GM18873 (cell line): ENCODE results near the gene SRGAP2B.
"Not testable (repeated sequence)": the region's sequence is repeated elsewhere in the genome, so short reads cannot be mapped to it uniquely, and the experiment has no call there.

ENCODE experiments used
- ATAC-seq: cut with Tn5 transposase; IDR thresholded peaks from one replicate; pipeline ENCODE4 v1.9.1; 2021; ENCODE audit warnings: mild to moderate bottlenecking, moderate library complexity, moderate number of reproducible peaks; ENCODE audit not compliant: unreplicated experiment, low FRiP score

Gene SRGAP2B

DNA sequence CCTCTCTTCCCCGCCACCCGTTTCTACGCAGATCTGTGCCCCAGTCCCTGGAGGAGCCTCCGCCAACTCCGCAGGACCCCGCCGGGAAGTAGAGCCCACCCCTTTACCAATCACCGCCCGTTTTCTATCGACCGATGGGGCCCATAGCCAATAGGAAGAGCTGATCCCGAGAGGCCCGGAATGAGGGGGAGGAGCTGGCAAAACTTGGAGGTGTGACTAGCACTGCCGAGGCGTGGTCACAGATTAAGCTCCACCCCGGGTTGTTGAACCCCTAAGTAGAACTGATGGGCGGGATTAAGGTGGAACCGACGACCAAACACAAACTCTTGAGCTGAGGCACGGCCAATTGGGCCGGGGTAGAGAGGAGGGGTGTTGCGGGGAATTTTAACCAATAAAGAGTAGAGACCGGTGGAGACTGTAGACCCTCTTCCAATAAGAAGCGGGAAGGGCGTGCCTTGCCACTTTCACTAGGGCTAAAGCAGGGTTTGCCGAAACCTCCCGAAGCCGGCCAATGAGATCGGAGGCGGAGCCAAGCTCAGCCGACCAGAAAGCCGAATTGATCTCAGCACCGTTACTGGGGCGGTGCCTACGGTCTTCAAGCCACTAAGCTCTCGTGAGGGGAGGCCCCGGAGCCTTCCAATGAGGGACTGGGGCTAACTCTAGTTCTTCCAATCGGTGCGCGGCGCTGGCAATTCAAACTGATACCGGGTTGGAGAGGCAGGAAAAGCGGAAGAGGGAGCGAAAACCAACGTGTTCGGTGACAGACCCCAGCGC, at the start of gene SRGAP2B, which contains the start of gene FAM72D:
Gene SRGAP2B (minus strand): TSS at position 45 of the 774 bp plus-strand sequence. CDS start 2,427 bp downstream, outside the sequence.
Gene FAM72D (plus strand): TSS at position 691 of the 774 bp plus-strand sequence. CDS start 874 bp downstream, outside the sequence.
- peak; percentile 87 for ATAC-seq

DNA sequence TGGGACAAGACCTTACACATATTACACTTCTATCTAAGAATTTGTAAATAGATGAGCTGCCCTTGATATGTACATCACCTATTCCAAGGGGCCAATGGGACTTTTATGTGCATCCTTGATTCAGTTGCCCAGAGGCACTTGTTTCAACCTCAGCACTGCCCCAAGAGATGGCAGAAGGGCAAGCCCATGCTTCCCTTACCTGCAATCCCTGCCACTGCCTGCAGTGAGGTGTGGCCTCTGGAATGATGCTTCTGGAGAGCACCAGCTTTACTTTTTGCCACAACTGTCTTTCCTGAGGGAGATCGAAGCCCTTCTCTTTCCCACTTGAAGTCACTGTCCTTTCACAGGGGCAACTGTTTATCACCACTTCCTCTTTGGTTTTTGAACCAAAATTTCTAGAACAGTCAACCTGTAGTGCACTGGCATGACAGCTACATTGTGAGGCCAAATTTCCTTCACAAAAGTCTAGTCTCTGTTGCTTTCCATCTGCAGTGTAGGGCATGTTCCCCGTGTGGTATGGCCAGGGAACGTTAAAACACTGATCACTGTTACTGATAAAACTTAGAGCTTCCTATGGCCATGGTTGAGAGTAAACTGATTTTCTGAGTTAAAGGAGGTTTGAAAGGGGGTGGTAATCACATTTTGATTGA, 49.3 kb upstream of the SRGAP2B start:
- ATAC-seq: not testable (repeated sequence)

DNA sequence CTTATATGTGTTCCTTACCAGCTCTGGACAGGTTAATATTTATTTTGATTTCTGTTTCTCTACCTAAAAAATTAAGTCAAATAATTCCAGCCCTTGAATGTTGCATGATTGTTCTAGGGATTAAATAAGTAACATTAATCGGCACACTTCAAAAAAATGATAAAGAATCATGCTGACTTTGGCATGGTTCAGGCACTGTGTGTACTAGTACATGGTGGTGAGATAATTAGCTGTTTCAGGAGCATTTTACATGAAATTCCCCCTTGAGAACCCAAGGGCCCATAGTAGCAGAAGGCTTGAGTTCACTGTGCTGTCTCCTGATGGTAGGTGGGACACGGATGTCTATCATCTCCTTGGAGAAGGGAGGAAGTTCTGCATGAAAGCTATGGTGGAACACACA, 45.4 kb upstream of the SRGAP2B start:
- not testable (repeated sequence) for ATAC-seq

DNA sequence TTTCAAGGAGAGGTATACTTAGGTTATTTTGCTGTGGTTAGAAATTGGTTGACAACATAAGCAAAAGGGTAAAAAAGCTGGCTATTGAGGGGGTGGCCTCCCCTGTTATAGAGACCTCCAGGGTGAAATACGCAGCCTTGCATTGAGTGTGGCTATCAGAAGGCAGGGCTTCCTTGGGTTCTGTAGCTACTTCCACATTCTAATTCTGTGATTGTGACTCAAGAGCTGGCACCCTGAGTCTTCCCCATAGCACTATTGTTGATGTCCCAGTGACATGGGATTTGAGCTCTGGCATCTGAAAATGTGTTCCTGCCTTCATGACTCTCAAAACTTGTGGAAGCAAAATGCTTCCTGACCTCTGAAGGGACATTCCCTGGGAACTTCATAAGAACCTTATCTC, 39.3 kb upstream of the SRGAP2B start:
- ATAC-seq: not testable (repeated sequence)

DNA sequence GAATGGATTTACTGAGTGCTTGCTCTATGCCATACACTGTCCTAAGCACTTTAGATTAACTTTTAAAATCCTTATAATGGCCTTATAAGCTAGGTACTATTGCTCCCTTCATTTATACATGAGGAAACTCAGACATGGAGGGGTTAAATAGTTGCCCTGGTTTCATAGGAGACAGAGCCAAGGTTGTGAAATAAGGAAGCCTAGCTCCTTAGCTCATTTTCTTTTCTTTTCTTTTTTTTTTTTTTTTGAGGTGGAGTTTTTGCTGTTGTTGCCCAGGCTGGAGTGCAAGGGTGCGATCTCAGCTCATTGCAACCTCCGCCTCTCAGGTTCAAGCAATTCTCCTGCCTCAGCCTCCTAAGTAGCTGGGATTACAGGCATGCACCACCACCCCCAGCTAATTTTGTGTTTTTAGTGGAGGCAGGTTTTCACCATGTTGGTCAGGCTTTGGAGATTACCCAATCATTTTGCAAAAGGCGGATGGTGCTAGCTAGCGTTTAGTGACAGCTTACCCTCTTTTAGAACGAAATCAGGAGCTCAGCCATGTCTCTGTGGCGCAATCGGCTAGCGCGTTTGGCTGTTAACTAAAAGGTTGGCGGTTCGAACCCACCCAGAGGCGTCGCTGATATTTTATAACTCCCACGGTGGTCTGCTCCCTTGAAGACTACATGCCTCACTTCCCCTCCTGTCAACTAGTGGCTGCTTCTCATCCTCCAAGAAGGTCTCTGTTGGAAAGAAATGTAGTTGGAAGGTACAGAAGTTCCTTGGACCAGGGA, 33.8 kb upstream of the SRGAP2B start:
- not testable (repeated sequence) for ATAC-seq

DNA sequence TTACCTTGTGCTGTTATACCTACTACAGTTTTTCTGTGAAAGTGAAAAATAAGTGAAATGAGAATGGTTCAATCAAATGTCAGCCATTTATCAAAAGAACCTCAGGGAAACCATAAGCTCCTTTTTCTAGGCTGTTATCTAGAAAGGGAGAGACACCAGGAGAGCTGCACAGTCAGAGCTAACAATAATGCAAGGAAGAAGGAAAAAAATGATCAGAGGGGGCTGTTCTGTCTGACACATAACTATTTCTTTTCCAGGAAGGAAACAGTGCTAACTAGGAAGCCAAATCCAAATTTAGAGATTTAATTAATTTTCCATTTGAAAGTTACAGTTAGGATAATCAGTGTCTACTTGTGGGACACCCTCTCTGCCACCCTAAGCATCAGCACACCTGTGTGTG, 32.0 kb upstream of the SRGAP2B start:
- ATAC-seq: not testable (repeated sequence)

DNA sequence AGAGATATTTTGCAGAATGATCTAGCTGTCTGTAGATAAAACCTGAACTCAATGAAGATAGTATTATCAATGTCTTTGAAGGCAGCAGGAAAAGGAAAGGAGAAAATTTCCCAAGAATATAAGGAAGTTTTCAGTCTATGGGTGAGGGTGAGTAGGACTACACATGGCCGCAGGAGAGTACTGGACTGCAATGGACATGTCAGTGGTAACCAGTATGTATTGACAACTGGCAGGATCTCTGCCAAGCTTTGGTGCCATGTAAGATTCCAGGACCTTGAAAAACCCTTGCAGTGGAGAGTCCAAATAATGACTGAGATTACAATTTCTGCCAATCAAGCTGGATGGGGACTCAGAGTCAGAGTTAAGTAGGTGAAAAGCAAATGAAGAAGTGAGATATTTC, 30.0 kb upstream of the SRGAP2B start:
- ATAC-seq: not testable (repeated sequence)

DNA sequence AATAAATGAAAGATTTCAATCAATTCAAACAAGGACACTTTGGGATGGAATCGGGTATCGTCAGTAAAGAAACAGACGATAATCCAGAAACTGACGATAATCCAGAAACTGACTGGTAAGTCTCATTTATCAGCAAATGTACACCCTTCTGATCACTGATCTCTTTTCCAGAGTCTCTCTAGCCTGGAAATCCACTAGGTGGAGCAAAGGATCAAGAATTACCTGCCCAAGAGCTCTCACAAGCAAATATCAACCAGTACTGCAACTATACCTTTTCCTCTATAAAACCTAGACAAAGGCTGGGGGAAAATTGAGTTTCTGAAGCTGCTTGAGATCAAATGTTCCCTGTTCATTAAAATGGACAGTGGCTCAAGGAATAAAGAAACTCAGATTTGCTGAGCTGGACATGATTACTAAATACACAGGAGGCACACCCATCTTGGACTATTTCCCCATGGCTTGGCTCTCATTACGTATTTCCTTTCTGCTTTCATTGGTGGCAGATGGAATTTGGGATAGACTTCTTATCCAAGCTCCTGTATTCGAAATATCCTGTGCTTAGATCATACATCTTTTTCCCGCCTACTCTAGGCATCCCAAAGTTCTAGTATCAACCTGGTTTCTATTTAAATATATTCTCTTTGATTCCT, 29.0 kb upstream of the SRGAP2B start:
- ATAC-seq: not testable (repeated sequence)

DNA sequence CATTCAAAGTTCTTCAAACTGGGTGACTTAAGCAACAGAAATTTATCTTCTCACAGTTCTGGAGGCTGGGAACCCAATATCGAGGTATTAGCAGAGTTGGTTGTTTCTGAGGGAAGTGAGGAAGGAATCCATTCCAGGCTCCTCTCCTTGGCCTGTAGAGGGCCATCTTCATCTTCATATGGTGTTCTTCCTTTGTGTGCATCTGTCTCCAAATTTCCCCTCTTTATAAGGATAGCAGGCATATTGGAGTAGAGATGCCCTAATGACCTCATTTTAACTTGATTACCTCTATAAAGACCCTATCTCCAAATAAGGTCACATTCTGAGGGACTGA, 27.9 kb upstream of the SRGAP2B start:
- ATAC-seq: not testable (repeated sequence)

DNA sequence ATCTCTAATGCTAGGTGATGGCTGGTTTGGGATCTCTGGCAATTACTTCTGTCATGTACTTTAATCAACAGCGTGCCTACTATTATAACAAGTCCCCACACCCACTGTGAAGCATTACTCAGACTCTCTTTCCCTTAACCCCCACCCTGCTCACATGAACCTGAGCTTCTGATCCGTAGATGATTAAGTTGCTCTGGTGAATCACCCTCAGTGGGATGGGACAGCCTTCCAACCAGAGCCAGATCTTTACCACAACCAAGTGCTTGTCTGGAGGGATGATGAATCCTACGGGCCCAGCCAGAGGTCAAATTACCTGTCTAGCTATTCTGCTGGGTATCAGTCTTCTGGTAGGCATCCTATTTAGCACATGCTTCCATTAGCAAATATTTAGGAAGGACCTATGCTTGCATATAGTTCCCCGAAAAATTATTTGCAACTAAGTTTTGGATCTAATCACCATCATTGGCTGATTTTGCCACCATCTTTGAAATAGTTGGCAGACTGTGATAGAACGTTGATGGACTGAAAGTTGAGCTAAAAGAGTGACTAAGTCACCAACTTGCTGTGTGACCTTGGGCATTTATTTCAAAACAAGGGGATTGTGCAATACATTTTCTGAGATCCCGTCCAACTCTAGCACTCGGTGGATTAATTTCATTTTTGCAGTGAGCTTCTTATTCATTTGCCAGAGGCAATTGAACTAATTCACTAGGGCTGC, 27.4 kb upstream of the SRGAP2B start:
- ATAC-seq: not testable (repeated sequence)

DNA sequence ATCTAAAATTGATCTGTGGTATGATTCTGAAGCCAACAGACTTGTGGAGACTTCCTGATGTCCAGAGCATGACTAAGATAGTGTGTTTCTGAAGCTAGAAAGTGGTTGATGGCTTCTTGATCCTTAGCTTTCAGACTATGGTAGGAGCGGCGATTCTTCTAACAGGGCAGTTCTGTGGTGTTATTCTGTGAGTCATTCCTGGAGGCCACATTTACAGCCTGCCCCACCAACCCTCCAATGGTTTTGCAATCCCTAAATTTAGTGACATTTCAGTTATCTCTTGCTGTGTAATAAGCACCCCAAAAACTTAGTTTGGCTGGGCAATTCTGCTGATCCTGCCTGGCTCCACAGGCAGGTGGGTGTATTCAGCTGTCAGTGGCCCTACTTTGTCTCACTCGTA, 24.7 kb upstream of the SRGAP2B start:
- not testable (repeated sequence) for ATAC-seq

DNA sequence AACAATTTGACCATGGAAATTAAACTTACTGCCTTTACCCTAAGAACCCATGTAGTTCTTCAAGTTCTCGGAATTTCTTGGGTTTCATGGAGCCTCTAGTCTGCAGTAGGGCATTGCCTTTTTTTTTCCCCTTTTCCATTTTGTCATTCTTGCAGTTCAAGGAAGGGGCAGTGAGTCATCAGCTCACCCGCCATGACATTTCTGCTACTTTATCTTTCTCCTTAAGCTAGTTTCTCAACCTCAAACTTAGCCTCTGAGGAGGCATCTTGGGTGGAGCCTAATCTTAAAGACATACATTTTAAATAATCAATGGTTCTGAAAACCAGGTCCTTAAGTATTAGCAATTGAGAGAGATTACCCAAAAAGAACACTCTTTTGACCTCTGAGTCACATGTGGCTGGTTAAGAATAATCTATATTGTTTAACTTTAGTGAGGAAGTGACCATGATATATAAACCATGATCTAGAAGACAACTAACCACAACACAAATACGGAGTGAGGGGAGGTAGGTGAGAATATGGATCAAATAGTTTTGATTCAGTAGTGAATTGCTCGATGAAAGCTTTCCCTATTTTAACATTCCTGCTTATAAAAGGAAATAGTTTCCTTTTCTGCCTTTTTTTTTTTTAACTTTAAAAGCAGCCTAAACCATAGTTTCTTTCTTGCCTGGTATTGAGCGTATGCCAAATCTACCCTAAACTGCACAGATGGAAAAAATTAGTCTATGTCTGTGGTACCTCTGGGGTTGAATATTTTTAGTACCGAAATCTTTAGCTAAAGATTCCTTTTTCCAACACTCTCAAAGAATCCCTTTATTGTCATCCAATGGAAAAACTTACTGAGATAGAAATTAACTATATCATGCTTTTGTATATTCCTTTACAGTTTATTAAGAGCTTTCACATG, 20.7 kb upstream of the SRGAP2B start:
- ATAC-seq: not testable (repeated sequence)

DNA sequence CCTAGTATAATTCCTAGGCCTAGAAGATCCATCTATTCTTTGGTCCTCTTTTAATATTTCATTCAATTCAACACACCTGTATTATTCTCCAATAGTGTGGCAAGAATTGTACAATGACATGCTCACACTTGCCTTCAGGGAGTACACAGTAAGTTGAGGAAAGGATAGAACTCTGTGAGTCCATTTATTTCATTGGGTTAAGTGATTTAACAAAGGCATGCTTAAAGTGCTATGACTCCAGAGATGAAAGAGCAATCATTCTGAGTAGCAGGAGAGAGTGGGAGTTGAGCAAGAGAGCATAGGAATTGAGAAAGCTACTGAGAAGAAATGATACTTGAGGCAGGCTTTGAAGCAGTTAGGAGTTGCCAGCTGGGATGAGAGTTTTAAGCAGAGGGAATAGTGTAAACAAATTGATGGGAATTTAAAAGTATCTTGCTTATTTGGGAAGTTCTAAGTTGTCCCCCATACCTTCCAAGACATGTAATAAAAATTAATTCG, 19.5 kb upstream of the SRGAP2B start:
- ATAC-seq: not testable (repeated sequence)

DNA sequence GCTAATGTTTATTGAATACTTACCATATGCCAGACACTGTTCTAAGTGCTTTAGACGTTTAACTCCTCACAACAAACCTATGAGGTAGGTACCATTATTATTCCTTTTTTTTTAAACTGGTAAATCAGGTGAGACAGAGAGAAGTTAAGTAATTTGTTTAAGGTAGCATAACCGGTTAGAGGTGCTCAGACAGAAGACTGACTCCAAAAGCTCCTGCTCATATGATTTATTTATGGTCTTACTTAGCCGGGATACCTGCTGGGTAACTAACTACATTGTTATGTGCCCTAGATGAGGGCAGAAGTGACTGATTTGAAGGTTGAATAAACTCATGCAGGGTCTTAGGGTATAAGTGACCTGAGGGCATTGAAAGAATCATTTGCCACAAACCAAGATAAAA, 17.6 kb upstream of the SRGAP2B start:
- not testable (repeated sequence) for ATAC-seq

DNA sequence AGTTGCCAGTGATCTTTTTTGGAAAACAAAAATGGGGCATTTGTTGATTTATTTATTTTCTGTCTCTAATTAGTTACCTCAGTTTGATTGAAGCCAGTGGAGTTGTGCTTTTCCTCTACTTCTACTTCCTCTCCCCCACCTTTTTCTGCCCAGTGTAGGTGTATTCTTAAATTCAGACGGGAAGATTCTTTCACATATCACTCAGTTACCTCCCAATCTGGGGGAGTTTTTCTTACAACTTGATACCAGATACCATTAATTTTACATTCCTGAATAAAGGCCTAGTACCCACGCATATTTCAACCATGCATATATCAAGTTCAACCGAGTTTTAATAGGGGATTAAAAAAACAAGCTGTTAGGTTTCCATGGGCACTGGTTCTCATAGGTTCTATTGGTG, 16.5 kb upstream of the SRGAP2B start:
- ATAC-seq: not testable (repeated sequence)

DNA sequence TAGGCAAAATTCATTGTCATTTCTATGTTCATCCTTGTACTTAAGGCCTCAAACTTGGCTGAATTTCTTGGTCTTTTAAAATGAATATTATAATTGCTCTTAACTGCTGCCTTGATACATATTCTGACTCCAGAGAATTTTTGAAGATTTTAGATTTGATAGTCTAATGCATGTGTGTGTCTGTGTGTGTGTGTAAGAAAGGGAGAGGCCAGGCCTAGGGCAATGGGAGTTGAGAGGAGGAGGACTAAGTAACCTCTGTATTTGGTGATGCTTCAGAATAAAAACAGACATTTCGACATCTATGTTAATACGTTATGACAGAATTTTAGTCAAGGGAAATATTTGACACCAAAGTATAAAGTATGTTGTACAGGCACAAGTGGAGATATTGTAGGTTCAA, 8.2 kb upstream of the SRGAP2B start:
- ATAC-seq: not testable (repeated sequence)

DNA sequence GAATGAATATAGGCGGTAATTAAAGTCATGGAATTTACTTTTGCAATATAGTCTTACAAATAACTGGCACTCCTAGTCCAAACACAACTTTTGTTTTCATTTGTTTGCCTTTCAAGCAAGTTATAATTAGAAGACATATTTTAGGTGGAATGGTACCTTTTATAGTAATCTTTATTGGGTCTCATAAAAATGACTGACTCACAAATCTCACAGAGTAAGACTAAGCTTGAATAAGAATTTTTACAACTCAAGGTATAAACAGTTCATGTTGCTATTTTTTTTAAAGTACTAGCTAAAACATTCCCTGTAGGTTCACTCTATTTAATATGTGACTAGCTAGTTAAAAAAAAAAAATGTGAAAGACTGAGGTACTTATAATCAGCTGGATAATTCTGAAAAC, 6.6 kb upstream of the SRGAP2B start:
- not testable (repeated sequence) for ATAC-seq

DNA sequence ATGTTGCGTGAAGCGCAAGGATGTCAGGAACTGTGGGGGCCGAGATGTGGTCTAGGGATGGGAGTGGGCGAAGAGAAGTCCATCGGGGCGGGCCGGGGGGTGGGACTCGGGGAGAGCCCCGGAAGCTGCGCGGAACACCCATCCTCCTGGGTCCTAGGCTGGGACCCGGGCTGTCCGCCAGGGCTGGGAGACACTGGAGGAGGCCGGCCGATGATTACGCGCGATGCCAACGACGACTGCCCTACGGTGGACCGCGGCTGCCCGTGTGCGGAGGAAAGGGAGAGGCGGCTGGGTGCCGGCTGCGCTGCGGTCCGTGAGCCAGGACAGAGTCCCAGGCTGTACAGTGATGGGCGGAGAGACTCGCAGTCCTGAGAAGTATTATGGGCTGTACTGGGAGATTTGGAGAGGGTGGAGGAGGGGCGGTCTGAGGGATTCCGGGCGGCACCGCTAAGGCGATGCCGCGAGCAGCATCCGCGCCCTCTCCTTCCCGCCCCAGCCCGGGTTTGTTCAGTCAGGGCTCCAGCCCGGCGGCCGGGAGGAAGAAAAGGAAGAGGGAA, 395 bp downstream of the SRGAP2B start:
- ATAC-seq: peak; percentile 0
